ENCODE data around the gene PSMD13.
"Not testable (repeated sequence)": the region's sequence is repeated elsewhere in the genome, so short reads cannot be mapped to it uniquely, and the experiment has no call there.

PSMD13 gene

DNA sequence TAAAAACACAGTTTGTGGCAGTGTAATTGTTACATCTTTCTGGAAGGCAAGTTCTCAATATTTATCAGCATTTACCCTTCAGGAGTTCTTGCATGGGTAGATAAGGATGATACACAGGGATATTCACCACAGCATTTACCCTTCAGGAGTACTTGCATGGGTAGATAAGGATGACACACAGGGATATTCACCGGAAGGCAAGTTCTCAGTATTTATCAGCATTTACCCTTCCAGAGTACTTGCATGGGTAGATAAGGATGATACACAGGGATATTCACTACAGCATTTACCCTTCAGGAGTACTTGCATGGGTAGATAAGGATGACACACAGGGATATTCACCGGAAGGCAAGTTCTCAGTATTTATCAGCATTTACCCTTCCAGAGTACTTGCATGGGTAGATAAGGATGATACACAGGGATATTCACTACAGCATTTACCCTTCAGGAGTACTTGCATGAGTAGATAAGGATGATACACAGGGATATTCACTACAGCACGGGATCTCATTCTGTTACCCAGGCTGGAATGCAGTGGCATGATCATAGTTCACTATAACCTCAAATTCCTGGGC lies 16.0 kb upstream of the PSMD13 start:
- DNase-seq, result not testable (repeated sequence)

DNA sequence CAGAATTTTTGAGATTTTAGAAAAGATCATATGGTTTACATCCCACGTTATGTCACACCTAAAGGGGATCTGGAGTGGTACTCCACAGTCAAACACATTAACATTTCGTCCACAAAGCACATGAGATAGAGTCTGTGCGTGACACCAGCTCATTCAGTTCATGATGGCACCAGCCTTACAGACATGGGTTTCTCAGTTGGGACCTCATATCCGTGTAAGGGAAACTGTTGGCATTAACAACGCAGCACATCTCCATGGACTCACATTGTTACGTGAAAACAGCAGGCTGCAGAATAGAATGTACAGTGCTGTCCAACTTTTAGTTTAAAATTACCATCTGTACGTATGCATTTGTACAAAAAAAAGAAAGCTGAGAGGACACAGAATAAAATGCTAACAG lies 15.2 kb upstream of the PSMD13 start:
- no peak for DNase-seq

DNA sequence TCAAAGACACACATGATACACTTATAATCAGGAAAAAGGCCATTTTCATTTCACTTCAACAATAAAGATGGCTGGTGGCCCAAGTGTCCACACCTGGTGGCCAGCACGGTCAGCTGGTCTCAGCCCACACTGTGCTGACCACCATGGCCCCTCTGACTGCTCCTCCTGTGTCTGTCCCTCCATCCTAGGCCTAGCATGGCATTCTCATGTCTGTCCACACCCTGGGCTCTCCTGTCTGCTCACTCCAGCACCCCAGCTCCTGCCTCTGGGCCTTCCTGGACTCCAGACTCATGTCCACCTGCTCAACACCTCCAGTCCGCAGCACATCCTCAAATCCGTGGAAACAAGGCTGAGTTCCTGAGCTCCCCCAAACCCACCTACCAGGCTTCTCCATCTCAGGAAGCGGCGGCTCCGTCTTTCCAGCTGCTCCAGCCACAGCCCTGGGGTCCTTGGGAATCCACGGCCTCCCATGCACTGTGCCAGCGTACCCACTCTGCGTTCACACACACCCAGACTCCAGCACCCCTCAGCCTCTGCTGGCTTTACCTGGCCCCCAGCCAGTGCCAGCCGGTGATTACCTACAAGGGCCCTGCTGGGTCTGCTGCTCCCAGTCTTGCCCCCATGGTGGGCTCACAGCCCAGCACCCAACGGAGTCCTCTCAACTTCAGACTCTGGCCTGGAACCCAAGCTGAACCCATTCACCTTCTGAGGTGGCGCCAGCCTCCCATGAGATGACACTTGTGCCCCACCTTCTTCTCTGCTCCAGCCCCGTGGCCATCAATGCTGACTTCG lies 14.6 kb upstream of the PSMD13 start:
- DNase-seq, result no peak

DNA sequence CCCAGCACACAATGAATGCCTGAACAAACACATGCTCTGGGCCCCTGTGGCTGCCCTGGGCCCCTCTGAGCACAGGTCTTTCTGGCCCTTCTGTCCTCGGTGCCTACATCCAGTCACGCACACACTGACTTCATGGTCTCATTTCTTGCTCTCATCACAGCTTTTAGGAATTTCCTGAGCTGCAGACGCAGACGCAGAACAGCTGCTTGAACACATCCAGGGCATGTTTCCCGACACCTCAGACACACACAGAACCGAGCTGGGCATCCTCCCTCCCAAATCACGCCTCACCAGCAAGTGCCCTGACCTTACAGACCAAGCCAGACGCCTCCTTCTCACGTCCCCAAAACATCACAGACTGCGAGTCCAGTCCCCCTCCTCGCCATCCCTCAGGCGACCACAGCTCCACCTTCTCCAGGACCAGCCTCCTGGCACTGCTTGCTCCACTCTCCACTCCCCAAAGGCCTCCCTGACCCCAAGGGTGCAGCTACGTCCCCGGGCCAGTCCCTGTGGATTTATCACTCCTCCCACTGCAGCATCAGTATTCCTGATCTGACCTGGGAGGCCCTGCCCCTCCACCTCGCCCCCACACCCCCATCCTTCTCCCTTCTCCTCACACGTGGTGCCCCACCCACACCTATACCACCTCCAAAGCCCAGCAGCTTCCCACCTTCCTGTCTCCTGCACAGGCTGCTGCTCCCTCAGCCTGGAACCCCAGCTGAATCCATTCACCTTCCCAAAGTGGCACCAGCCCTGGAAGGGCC lies 13.6 kb upstream of the PSMD13 start:
- DNase-seq, result no peak

DNA sequence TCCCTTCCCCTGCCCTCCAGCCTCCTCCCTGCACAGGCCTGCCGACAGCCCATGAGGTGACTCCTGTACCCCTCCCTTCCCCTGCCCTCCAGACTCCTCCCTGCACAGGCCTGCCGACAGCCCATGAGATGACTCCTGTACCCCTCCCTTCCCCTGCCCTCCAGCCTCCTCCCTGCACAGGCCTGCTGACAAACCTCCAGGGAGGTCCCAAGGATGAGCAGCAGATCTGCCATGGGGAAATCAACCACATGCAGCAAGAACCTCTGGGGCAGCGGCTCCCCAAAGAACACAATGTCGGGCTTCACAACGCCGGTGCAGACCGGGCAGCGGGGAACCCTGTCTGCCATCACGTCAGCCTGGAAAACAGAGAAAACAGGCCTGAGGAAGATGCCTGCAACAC lies 12.9 kb upstream of the PSMD13 start:
- DNase-seq, result no peak

DNA sequence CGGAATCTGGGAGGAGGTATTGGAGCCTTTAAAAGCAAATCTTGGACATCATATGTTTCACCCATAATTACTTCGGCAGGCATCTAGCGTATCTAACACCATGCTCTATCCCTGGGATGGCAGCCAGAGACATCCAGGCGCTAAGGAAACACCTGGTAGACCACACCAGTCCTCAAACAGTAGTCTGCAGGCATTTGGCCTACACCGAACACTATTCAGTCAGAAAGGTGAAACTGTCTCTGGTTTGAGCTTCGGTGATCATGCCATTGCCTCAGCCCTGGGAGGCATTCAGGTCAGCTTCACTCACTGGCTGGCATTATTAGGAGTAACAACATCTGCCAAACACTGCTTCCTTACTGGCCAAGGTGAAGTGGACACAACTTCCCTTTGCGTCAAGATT lies 12.4 kb upstream of the PSMD13 start:
- DNase-seq, result no peak

DNA sequence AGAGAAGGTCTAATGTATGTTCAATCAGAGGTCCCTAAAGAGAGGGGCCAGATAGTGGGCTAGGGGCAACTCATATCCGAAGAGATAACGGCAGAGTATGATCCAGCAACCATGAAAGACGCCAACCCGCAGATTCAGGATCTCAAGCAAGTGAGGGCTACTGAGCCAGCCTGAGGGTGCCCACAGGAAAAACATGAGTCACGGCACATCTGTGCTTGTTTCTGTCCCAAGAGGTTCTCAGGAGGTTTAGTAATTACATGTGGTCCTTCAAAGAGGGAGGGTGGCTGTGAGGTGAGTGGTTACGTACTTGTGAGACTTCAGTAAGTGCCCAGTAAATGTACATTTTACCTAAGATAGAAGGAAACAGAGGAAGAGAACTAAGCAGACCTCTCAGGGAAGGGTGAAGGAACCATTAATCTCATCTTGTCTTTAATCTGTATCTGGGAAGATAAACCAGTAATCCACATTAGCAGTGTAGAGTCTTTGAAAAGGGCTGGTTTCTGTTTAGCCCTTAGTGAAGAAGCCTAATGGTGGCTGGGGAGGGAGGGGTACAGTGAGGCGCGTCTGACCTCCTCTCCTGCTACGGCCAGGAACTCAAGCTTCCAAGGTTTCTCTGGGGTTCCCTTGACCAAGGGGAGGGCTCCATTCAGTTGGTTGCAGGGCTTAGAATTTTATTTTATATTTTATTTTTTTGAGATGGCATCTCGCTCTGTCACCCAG lies 10.9 kb upstream of the PSMD13 start:
- no peak for DNase-seq

DNA sequence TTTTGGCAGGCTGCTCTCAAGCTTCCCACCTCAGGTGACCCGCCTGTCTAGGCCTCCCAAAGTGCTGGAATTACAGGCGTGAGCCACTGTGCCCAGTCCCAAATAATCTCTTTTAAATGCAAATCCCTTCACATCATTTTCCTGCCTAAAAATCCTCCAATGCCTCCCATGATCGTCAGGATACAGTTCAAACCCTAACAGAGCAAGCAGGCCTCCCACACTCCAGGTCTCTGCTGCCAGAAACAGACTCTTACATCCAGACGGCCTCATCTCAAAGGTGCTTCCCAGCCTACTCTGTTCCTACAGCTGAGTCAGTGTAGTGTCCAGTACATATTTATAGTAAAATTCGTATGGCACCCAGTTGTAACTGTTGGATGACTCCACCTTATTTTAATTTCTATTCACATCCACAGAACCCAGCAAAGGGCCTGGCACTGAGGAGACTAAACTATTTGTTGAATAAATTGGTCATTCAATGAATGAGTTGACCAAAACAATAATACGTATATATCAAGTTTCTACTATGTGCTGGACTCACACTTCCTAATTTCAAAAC lies 8.9 kb upstream of the PSMD13 start:
- no peak for DNase-seq

DNA sequence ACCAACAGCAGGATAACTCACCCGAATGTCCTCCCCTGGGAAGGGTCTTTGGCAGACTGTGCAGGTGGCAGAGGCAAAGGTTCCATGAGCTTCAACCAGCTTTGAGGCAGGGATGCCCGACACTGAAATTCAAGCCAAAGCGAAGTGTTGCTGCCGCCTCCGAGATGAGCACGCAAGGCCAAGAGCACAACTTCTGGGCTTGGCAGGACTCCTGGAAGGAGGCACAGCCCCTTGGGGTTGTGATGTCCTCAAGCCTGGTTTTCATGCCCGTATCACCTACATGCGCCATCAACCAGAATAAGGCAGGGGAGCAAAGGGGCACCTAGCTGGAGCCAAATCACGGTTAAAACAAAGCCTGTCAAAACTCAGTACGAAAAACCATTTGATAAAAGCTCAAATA lies 6.3 kb upstream of the PSMD13 start:
- no peak for DNase-seq

DNA sequence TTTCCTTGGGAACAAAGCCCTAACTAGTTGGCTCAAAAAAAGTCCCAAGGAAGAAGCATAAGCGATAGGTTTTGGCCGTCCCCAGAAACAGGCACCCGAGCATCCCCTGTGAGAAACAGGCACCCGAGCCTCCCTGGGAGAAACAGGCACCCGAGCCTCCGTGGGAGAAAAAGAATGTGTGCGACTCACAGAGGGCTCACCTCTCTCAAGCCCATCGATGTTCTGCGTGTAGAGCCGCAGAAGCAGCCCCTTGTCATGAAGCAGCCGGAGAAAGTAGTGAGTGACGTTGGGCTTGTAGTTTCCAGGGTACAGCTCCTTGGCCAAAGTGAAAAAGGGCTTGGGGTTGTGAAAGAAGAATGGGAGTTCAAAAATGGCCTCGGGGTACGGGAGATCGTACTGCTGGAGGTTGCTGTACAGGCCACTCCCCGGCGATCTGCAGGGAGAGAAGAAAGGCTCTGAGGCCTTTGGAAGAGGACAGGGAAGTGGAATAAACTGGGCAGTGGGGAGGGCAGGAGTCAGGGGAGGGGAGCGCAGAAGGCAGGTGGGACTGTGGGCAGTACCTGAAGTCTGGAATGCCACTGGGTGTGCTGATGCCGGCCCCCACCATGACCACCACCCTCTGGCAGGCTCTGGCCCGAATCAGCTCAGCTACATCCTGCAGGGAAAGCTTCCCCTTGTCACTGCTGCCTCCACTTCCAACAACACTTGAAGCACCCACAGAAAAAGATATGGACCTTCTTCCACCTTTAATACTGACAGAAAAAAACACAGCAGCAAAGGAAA lies 3.8 kb upstream of the PSMD13 start:
- DNase-seq, result no peak

DNA sequence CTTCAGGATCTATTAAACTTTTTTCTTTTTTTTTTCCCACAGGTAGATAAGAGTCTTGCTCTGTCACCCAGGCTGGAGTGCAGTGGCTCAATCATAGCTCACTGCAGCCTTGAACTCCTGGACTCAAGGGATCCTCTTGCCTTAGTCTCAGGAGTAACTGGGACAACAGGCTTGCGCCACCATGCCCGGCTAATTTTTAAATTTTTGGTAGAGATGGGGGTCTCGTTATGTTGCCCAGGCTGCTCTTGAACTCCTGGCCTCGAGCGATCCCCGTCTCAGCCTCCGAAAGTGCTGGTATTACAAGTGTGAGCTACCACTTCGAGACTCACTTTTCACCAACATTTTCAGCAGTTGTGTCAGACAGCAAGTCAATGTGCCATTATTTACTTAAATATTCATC lies 1.6 kb upstream of the PSMD13 start:
- DNase-seq, result no peak

DNA sequence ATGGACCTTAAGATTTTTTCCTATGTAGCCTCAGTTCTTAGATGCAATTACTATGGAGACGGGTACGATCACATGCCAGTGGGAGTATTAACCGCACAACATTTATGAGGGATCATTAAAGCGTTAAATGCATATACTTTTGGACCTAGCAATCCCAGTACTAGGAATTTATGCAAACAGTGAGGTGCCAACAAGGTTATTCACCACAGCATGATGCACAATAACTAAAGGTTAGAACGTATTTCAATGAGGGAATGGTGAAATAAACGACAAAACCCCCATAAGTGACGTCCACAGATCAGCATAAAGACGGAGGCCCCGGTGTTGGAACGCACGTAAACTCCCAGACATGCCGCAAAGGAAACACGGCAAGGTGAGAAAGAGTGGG lies 1.2 kb upstream of the PSMD13 start:
- DNase-seq, result no peak

DNA sequence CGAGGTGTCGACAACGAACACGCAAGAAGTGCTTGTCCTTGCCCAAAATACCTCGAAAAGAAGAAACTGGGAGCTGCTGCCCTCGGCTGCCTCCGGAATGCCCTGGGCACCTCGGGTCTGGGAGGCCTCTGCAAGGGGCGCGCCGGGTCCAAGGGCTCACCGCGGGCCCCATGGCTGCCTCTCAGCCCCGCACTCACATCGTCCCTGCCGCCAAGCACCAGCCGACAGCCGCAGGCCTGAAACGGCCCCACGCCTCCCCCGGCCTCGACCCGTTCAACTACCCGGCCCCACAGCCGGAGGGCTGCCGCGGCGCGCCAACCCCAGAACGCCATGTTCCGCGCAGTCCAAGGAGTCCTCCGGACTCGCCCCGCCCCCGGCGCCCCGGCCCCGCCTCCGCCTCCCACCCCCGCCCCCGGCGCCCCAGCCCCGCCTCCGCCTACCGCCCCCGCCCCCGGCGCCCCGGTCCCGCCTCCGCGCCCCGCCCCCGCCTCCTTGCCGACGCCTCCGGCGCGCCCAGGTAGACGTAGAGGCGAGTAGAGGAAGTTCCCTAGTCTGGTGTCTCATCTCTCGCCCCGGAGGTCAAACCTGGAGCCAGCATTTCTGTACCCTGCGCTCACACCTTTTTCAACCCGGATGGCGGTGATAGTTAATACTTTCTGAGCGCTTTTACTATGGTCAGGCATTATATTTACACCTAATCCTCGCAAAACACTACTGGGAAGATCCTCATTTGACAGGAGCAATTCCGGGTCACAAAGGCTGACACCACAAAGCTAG lies 591 bp upstream of the PSMD13 start, which contains the start of gene SIRT3:
TSS of gene SIRT3 (minus strand) at position 346 of the 777 bp plus-strand sequence. CDS start at position 332, 14 bp downstream.
- peak; percentile 91 for DNase-seq

DNA sequence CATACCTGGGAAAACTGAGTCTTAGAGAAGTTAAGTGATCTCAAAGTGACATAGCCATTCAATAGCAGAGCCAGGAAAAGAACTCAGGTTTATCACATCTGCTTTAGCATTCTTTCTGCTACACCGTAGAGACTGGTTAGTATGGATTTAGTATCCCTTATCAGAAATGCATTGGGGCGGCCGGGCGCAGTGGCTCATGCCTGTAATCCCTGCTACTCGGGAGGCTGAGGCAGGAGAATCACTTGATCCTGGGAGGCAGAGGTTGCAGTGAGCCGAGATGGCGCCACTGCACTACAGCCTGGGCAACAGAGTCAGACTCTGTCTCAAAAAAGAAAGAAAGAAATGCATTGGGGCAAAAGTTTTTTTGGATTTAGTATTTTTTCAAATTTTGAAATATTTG lies 1.6 kb downstream of the PSMD13 start:
- DNase-seq, result not testable (repeated sequence)

DNA sequence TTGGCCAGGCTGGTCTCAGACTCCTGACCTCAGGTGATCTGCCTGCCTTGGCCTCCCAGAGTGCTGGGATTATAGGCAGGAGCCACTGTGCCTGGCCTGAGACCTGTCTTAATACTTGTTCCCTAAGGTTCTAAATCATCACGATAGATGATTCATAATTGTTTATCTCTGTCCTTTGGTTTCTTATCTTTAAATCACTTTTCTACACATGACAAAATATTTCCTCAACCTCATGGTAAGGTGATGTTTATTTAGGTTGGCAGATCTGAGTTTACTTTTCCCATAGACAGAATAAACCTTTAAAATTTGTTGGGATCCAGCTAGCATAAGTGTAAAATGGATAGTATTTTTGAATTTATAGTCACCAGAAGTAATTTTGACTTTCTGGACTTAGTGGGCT lies 3.5 kb downstream of the PSMD13 start:
- DNase-seq, result no peak

DNA sequence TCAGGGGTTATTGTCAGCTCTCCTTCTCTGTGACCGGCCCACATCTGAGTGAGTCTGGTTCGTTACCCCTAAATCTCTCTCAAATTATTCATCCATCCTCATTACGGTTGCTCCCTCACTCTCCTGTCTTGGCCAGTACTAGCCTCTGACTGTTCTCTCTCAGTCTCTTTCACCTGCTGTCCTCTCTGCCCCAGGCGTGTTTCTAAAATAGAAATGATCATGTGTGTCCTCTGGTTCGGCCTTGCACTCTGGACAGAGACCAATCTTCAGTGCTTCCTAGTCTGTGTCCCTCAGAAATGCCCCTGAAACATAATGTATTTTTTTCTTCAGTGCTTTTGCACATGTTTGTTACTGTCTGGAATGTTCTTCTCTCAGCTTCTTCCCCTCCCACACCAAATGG lies 4.9 kb downstream of the PSMD13 start:
- DNase-seq, result no peak

DNA sequence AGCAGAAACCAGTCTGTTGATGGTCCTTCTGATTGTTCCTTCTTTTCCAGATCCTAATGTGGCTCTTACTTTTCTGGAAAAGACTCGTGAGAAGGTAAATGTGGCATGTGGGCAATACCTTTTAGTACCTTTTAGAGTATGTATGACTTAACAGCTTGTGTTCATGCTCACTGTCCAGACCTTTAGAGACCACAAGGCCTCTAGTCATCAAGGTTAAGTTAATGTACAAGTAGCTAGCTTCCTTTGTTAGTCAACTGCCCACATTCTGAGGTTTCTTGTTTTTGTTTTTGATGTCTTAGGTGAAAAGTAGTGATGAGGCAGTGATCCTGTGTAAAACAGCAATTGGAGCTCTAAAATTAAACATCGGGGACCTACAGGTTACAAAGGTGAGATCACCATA lies 7.6 kb downstream of the PSMD13 start:
- no peak for DNase-seq

DNA sequence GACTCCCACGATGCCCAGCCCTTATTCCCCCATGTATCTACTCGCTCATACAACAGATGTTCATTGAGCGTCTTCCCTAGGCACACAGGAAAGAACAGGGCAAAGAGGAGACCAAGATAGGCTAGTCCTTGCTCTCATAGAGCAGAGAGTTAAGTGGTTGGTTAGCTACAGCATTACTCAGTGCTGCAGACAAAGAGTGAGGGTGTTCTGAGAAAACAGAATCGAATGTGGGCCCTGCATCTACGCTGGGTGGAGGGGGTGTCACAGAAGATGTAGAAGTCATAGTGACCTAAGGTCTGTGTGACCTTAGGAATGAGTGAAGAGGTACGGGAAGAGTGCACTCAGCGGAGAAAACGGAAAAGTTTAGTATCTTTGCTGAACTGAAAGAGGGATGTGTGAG lies 12.3 kb downstream of the PSMD13 start:
- DNase-seq, result no peak

DNA sequence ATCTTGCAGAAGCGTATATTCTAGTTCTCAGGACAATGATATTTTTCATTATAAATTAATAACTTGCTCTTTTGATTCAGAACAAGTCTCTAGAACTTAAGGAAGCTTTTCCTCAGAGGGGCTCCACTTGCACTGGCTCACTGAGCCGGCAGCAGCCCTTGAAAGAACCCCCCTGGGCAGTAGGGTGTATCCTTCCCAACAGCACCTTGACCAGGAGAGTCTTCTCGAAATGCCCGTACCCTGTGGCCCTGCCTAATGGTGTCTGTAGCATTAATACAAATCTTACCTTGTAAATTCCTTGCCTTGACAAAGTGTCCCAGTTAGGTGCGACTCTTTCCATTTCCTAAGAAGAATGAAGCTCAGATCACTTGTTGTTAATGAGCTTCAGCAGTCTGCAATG lies 13.5 kb downstream of the PSMD13 start:
- DNase-seq, result no peak

DNA sequence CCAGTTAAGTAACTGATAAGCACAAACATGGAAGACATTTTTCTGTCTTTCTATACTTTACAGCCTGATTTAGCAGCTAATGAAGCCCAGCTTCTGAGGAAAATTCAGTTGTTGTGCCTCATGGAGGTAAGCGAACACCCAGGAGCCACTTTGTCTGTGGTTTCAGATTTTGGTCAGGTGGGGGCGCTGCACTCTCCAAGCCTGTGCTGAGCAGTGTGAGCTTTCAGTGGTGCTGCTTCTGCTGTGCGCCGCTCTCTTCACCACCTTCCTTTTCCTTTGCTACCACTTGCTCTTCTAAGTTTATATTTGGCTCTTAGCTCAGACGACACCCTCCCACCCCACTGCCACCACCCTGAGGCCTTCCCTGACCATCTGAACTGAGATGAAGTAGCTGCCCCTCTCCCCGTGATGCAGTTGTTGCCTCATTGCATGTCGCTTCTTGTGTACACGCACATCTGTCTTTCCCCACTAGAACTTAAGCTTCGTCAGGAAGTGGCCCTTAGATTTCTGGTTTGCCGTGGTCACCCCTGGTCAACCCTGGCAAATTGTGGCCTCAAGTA lies 14.0 kb downstream of the PSMD13 start:
- DNase-seq, result no peak

DNA sequence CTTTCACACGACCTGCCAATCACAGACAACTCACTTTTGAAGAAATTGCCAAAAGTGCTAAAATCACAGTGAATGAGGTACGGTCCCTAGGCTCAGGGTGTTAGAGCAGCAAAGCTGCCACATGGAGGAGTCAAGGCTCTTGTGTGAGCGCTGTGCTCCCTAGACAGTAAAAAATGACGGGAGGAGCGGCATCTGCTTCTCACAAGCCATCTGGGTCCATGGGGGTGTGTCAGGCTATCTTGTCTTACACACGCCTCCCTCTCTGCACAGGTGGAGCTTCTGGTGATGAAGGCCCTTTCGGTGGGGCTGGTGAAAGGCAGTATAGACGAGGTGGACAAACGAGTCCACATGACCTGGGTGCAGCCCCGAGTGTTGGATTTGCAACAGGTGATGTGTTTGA lies 14.8 kb downstream of the PSMD13 start:
- DNase-seq, result no peak
